Activated CD8-positive, alpha-beta memory T cell treated with anti-CD3 and anti-CD28 coated beads for 48 hours (primary cell): Measurements from ENCODE around the gene NPAS2.

Experiments used
- DNase-seq, 3 experiments: peaks; one replicate each; pipeline ENCODE4 v3.0.0-alpha.2; 2020; ENCODE audit warnings: low read depth in 2 of 3, low spot score in 2 of 3

Gene NPAS2

DNA sequence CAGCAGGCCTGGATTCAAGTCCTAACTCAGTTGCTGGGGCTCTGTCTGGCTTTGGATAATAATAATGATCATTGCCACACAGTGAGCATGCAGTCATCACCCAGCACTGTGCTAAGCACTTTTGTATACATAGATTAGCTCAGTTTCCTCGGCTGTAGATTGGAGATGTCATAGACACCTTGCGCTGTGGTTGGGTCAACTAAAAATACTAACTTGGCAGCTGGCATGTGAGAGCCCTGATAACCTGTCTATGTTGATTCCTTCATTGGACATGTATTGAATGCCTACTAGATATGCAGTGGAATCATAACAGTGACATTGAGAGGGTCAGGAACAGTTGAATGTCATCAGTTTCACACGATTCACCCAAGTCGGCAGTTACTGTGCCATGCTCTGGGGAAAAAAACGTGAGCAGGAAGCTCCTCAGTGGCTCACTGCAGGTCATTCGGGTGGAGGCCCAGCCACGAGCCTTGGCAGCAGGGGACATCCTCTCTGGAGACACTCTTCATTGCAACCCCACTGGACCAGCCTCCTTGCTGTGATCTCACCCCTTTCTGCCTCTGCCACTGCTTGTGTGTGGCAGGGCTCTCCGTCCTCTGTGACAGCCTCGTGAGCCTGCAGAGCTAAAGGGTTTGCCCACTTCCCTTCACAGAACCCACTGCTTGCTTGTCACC, 85.3 kb downstream of the NPAS2 start:
- DNase-seq: no peak

- DNase-seq: no peak
Observed at GRCh38 chr2:100906131-100906530, 86.2 kb downstream of the NPAS2 start.

- DNase-seq: no peak
Observed at GRCh38 chr2:100906679-100907078, 86.7 kb downstream of the NPAS2 start.

- DNase-seq: no peak
Observed at GRCh38 chr2:100907832-100908231, 87.9 kb downstream of the NPAS2 start.

GRCh38 chr2:100909534-100910081, 89.7 kb downstream of the NPAS2 start:
- DNase-seq: no peak

DNA sequence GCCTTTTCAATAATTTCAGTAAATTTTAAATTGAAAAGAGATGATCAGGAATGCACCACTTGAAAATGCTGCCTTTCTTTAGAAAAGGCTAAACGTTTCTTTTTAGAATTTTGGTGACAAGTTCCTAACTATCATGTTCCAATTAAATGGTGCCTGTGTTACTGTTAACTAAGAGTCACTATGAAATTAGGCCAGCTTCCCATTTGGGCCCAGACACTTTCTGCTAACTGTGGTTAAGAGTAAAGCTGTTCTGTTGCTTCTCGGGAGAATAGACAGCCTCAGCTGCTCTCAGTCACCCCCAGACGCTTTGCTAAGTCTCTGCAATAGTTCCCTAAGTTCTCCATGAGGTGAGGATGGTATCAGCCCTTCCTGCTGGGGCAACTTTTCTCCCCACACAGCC, 90.2 kb downstream of the NPAS2 start:
- no peak for DNase-seq

DNA sequence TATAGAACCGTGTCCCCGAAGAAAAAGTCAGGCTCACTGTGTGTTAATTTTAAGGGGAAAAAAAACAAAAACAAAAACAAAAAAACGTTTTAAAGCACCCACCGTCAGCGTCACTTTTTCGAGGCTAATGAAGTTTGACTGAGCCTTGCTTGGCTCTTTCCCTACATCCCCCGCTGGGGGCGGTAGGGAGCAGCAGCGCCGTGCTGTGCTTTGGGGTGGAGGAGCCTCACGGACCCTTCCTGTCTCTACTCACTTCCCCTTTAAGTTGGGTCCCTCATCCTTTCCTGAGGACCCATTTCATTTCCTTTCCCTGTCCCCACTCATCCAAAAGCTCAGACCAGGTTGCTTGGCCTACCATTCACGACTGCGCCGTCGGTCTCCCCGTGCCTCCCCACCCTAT, 99.4 kb downstream of the NPAS2 start:
- DNase-seq: no peak

DNA sequence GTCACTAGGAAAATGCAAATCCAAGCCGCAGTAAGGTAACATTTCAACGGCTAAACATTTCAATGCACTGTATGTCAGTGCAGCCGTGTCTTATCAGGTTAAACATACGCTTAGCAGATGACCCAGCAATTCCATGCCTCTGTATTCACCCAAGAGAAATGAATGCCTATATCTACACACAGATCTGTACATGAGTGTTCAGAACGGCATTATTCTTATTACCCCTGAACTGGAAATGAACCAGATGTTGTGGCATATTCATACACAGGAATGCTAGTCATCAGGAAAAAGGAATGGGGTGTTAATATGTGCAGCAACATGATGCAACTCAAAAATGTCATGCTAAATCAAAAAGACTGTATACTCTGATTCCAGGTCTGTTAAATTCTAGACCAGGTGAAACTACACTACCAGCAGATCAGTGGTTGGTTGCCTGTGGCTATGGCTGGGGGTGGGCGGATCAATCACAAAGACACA, 101.8 kb downstream of the NPAS2 start:
- DNase-seq: no peak

GRCh38 chr2:100923461-100924060, 103.6 kb downstream of the NPAS2 start:
- no peak for DNase-seq

- DNase-seq: no peak
Observed at GRCh38 chr2:100924122-100924519, 104.2 kb downstream of the NPAS2 start.

DNA sequence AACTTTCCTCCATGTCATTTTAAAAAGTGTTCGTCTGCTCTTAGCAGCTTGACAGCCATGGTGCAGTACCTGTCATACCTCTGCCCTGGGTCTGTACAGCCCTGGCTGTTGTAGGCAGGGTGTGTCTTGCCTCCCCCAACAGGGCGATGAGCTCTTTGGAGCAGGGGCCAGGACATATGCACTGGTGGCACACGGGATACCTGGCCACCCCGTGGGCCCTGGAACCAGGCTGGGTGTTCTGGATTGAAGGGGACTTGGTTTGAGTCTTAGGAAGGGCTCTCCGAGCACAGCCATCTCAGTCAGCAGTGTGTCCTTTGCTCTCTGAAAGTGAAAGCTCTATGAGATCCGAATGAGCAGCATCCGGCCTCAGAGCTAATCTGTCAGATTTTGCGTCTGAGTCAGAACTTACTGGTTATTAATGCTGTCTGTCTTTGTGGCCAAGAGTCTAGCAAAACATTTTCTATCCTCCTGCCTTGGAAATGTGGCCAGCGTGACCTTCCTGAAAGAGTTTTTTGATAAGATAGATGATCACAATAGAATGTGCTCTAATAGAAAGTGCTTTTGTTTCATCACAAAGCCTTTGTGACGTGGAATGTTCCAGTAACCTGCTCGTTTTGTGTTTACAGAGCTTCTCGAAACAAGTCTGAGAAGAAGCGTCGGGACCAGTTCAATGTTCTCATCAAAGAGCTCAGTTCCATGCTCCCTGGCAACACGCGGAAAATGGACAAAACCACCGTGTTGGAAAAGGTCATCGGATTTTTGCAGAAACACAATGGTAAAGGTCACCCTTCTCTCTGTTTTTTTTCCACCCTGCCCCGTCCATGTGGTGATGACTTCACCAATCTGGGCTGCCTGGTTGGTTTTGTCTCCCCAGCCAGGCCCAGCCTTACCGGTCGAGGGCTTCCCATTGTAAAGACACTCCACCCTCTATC, 104.8 kb downstream of the NPAS2 start:
- DNase-seq: no peak

DNA sequence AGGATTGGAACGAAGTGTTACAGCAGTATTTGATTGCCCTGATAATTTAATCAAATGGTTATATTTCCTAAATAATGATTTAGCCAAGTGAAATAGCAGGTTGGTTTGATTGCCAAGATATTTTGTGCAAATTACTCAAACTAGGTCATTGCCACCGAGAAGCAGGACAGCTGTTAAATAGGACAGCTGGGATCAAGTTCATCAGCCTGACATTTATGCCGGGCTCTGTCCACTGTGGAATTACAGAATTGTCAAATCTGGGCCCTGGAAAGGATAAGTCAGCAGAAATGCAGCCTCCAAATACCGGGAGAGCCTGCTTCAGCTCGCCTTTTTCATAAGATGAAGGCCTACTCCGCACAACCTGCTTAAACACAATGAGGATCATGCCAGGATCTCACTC, 108.3 kb downstream of the NPAS2 start:
- no peak for DNase-seq

DNA sequence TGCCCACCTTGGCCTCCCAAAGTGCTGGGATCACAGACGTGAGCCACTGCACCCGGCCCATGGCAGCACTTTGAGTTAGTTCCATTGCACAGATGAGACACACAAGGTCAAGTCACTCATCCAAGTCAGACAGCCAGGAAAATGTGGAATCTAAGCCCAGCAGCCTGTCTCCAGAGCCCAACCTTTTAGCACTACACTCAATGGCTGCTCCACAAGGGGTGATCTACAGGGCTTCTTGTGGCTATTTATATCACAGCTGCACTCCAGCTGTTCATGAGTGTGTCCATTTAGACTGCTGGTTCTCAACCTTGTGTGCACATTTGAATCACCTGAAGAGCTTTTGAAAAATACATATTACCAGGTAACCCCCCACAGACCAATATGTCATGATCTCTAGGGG, 109.2 kb downstream of the NPAS2 start:
- DNase-seq: no peak

DNA sequence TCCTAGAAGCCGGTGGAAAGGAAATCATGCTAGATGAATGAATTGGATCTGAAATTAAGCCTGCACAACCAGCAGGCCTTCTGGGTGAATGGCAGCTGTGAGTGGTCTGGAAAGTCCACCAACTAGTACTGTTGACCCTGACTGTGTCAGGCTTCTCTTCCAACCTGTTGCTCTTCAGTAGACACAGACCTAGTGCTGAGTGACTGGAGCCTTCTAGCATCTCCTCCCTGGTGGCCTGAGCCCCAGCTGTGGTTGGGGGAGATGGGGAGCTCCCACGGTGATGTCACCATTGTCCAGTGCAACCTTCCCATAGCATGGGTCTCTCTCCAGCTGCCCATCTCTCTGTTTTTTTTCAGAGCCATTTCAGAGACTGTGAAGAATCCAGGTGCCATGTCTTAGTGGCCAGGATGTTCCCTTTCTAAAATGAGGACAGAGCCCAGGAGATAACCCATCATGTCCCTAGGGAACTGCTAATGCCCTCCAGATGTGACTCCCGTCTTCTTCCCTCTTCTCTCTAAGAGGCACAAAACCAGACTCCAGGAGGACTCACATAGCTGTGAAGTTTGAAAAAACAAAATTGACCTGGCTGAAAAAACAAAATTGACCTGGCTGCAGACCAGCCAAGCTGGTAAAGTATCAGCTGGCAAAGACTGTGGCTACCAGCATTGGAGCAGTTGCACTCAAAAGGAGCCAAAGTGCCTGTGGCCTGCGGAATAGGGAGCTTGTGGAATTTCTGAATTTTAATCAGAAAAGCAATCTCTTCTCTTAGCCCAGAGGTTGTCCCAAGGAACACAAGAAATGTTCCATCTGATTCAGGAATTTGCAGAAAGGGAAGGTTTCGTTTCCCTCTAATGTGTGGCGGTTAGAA, 114.8 kb downstream of the NPAS2 start:
- DNase-seq: no peak

- DNase-seq: no peak
Observed at GRCh38 chr2:100935372-100935752, 115.4 kb downstream of the NPAS2 start.

GRCh38 chr2:100936070-100936741, 116.3 kb downstream of the NPAS2 start:
- no peak for DNase-seq

GRCh38 chr2:100936972-100937542, 117.1 kb downstream of the NPAS2 start:
- DNase-seq: no peak

DNA sequence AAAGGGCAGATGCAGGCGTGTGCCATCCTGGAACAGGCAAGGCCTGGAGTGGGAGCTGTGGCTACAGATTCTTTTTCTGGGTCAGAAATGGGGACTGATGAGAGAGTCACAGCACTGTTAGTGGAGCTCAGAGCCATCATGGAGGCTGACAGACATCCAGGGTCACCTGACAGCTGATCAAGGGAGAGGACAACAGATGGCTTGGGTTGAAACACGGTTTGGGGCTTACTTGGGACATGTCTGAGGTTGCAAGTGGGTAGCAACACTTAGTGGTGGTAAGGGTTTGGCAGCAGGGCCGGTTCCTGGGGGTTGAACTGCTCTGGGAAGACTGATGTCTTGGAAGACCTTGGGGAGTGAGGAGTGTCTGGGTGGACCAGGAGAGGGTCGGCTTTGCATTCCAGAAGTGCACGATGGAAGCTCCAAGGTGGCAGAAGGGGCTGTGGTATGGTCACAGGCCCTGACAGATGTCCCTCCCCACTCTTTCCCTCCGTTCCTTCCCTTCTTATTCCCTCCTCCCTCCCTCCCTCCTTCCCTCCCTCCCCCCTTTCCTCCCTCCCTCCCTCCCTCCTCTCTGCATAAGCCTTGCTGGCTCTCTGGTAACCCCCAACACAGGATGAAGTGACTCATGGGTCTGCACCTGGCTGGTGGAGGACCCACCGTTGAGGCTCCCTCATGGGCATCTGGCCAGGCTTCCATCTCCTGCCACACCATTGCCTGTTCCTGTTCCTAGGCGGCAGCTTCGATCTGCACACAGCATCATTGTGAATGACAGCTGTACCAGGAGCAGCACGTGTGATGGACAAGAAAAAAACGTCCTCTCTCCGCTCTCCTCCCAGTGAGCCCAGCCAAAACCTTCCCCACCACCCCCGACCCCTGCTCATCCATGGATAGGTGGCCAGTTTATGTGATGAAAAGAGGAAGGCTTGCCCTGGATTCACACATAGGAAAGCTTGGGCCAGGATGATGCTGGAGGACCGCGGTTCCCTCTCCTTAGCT, 118.4 kb downstream of the NPAS2 start:
- no peak for DNase-seq

DNA sequence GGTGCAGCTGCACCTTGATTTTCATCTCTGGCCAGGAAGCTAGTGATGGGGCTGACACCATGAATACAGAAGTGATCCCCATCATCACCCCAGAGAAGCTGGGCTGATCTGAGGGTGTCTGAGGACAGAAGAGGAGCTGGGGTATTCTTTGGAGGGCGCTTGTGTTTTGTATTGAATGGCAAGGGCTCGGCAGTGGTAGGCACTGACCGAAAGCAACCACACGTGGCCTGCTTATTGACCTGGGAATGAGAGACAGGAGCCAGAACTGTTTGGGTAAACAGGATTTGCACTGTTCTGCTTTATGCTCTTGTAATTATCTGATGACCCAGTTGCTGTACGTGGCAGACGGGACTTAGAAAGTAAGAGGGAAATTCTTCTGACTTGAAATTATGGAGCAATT, 119.5 kb downstream of the NPAS2 start:
- DNase-seq: no peak
